Measurements from ENCODE around the gene MRPL32. TPM values are rescaled to one million over a fixed set of nuclear protein-coding genes. Genes with fewer than 3 reads are reported as not detected.

MRPL32 gene
- total and polyA plus RNA-seq, 2 donors (not counting 1 experiment from before 2014, with no cell fraction given), result 54.4 to 63.7 TPM

- DNase-seq (ENCODE audit: low read depth in 2 of 2), result peak; percentile 6 to 44
- no peak overlapping the region for H3K9ac ChIP-seq (ENCODE audit: insufficient read depth, low read length)
Measured at GRCh38 chr7:42886129-42886528, 46.0 kb upstream of the MRPL32 start.

GRCh38 chr7:42886893-42887505, 45.2 kb upstream of the MRPL32 start:
- no peaks in the 10 kb centered on the region for H3K79me2 ChIP-seq (ENCODE audit: control insufficient read depth, insufficient read depth, low read length)
- no peaks in the 10 kb centered on the region for H3K9me3 ChIP-seq (ENCODE audit: control insufficient read depth, insufficient read depth, low read depth, low read length)
- H3K27me3 ChIP-seq (ENCODE audit: control insufficient read depth, insufficient read depth, low read length), result no peaks in the 10 kb centered on the region
- peaks cover 3% of the 10 kb centered on the region for H3K4me1 ChIP-seq (ENCODE audit: control insufficient read depth, extremely low read depth, insufficient read depth, low read length)
- TF ChIP-seq EZH2 (IDR thresholded peaks at IDR 0.05; ENCODE audit: low read length, missing control alignments), result no peak
- TF ChIP-seq, protein P1, sequence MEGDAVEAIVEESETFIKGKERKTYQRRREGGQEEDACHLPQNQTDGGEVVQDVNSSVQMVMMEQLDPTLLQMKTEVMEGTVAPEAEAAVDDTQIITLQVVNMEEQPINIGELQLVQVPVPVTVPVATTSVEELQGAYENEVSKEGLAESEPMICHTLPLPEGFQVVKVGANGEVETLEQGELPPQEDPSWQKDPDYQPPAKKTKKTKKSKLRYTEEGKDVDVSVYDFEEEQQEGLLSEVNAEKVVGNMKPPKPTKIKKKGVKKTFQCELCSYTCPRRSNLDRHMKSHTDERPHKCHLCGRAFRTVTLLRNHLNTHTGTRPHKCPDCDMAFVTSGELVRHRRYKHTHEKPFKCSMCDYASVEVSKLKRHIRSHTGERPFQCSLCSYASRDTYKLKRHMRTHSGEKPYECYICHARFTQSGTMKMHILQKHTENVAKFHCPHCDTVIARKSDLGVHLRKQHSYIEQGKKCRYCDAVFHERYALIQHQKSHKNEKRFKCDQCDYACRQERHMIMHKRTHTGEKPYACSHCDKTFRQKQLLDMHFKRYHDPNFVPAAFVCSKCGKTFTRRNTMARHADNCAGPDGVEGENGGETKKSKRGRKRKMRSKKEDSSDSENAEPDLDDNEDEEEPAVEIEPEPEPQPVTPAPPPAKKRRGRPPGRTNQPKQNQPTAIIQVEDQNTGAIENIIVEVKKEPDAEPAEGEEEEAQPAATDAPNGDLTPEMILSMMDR (conservative IDR thresholded peaks at IDR 0.05 in 1 of 2, IDR thresholded peaks at IDR 0.05 in 1 of 2; ENCODE audit: low read depth in 1 of 2, low read length in 2 of 2), result no peak
- DNase-seq (ENCODE audit: low read depth in 2 of 2), result no peak
- no peak overlapping the region for H3K4me2 ChIP-seq (ENCODE audit: extremely low read depth, insufficient read depth, low read length)
- H4K20me1 ChIP-seq (ENCODE audit: control insufficient read depth, extremely low read depth, insufficient read depth, low read length), result no peaks in the 10 kb centered on the region
- no peak overlapping the region for H2AFZ ChIP-seq (ENCODE audit: low read length)
- H3K27ac ChIP-seq (ENCODE audit: insufficient read depth, low read length), result no peak overlapping the region
- no peaks in the 10 kb centered on the region for H3K36me3 ChIP-seq (ENCODE audit: control insufficient read depth, insufficient read depth, low read length)
- no peak overlapping the region for H3K9ac ChIP-seq (ENCODE audit: insufficient read depth, low read length)
- no peak overlapping the region for H3K4me3 ChIP-seq (replicated peaks in 1 of 4; ENCODE audit: control extremely low read depth in 1 of 4, insufficient read depth in 1 of 4, low read depth in 3 of 4, low read length in 4 of 4)

More at GRCh38 chr7:42886129-42886528, 46.0 kb upstream of the MRPL32 start:
- Histone ChIP-seq H3K27ac (ENCODE audit: insufficient read depth, low read length) (no peak overlapping the region), H3K4me1 (ENCODE audit: control insufficient read depth, extremely low read depth, insufficient read depth, low read length) (peaks cover 3% of the 10 kb centered on the region), H3K9me3 (ENCODE audit: control insufficient read depth, insufficient read depth, low read depth, low read length) (no peaks in the 10 kb centered on the region), H3K36me3 (ENCODE audit: control insufficient read depth, insufficient read depth, low read length) (no peaks in the 10 kb centered on the region), H3K27me3 (ENCODE audit: control insufficient read depth, insufficient read depth, low read length) (no peaks in the 10 kb centered on the region), H3K4me2 (ENCODE audit: extremely low read depth, insufficient read depth, low read length) (no peak overlapping the region), H4K20me1 (ENCODE audit: control insufficient read depth, extremely low read depth, insufficient read depth, low read length) (no peaks in the 10 kb centered on the region), H3K4me3 (replicated peaks in 1 of 4; ENCODE audit: control extremely low read depth in 1 of 4, insufficient read depth in 1 of 4, low read depth in 3 of 4, low read length in 4 of 4) (no peak overlapping the region), H3K79me2 (ENCODE audit: control insufficient read depth, insufficient read depth, low read length) (no peaks in the 10 kb centered on the region), H2AFZ (ENCODE audit: low read length) (no peak overlapping the region)
- TF ChIP-seq EZH2 (IDR thresholded peaks at IDR 0.05; ENCODE audit: low read length, missing control alignments), result no peak
- TF ChIP-seq, protein P1 (conservative IDR thresholded peaks at IDR 0.05 in 1 of 2, IDR thresholded peaks at IDR 0.05 in 1 of 2; ENCODE audit: low read depth in 1 of 2, low read length in 2 of 2), result peak; percentile 24 to 55

- H3K4me2 ChIP-seq (ENCODE audit: extremely low read depth, insufficient read depth, low read length), result no peak overlapping the region
- no peak overlapping the region for H2AFZ ChIP-seq (ENCODE audit: low read length)
- H3K9ac ChIP-seq (ENCODE audit: insufficient read depth, low read length), result no peak overlapping the region
Measured at GRCh38 chr7:42893346-42894240, 38.6 kb upstream of the MRPL32 start.

More at GRCh38 chr7:42893346-42894240, 38.6 kb upstream of the MRPL32 start:
- Histone ChIP-seq H3K9me3 (ENCODE audit: control insufficient read depth, insufficient read depth, low read depth, low read length) (no peaks in the 10 kb centered on the region), H3K27me3 (ENCODE audit: control insufficient read depth, insufficient read depth, low read length) (no peaks in the 10 kb centered on the region), H3K4me3 (replicated peaks in 1 of 4; ENCODE audit: control extremely low read depth in 1 of 4, insufficient read depth in 1 of 4, low read depth in 3 of 4, low read length in 4 of 4) (no peak overlapping the region), H3K27ac (ENCODE audit: insufficient read depth, low read length) (no peak overlapping the region), H4K20me1 (ENCODE audit: control insufficient read depth, extremely low read depth, insufficient read depth, low read length) (no peaks in the 10 kb centered on the region), H3K79me2 (ENCODE audit: control insufficient read depth, insufficient read depth, low read length) (no peaks in the 10 kb centered on the region), H3K4me1 (ENCODE audit: control insufficient read depth, extremely low read depth, insufficient read depth, low read length) (peaks cover 1% of the 10 kb centered on the region), H3K36me3 (ENCODE audit: control insufficient read depth, insufficient read depth, low read length) (no peaks in the 10 kb centered on the region)
- DNase-seq (ENCODE audit: low read depth in 2 of 2), result no peak
- TF ChIP-seq, protein P1 (conservative IDR thresholded peaks at IDR 0.05 in 1 of 2, IDR thresholded peaks at IDR 0.05 in 1 of 2; ENCODE audit: low read depth in 1 of 2, low read length in 2 of 2), result no peak
- TF ChIP-seq EZH2 (IDR thresholded peaks at IDR 0.05; ENCODE audit: low read length, missing control alignments), result no peak

All from fibroblast of lung (primary cell).